GM19193 (cell line): Measurements from ENCODE around the gene C19orf47.

ENCODE experiments used
- POLR2A ChIP-seq: IDR thresholded peaks from 4 replicates; pipeline ENCODE4 v1.6.1; 2011; ENCODE audit not compliant: insufficient read depth, insufficient read length; ENCODE audit errors: extremely low read depth

Gene C19orf47

DNA sequence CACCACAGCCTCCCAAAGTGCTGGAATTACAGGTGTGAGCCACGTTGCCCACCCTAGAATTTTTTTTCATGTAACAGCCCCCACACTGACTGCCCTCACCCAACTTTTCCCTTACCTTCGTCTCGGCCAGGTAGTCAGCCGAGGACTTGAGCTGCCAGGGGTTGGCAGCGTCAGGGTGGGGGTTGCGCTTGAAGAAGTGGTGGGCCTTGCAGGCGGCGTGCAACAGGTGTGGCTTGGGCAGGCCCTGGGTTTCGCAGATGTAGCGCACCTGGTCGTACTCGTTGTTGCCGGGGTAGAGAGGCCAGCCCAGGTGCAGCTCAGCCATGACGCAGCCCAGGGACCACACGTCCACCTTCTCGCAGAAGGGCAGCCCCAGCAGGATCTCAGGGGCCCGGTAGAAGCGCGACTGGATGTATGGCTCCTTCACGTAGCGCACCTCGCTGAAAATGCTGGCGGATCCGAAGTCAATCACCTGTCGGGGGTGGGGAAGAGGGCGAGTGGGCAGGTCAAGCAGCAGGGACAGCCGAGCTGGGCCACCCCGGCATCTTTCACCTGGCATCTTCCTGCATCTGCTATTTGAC, 35.6 kb upstream of the C19orf47 start:
- TF ChIP-seq POLR2A = no peak

DNA sequence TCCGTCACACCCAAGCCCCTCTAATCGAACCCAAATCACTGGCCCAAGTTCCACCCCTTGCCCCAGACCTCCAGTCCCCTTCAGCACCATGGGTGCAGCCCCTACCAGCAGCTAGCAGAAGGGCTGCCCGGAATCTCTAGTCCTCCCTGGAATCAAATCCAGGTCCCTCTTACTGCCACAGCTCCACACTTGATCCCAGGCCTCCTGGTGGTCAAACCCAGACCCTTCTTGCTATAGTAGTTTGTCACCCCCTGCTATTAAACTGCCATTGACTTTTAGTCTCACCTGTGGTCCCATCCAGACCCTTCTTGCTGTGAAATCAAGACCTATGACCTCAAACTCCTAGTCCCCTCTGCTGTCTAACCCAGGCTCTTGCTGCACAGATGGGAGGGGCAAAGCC, 33.1 kb upstream of the C19orf47 start:
- TF ChIP-seq POLR2A = no peak

DNA sequence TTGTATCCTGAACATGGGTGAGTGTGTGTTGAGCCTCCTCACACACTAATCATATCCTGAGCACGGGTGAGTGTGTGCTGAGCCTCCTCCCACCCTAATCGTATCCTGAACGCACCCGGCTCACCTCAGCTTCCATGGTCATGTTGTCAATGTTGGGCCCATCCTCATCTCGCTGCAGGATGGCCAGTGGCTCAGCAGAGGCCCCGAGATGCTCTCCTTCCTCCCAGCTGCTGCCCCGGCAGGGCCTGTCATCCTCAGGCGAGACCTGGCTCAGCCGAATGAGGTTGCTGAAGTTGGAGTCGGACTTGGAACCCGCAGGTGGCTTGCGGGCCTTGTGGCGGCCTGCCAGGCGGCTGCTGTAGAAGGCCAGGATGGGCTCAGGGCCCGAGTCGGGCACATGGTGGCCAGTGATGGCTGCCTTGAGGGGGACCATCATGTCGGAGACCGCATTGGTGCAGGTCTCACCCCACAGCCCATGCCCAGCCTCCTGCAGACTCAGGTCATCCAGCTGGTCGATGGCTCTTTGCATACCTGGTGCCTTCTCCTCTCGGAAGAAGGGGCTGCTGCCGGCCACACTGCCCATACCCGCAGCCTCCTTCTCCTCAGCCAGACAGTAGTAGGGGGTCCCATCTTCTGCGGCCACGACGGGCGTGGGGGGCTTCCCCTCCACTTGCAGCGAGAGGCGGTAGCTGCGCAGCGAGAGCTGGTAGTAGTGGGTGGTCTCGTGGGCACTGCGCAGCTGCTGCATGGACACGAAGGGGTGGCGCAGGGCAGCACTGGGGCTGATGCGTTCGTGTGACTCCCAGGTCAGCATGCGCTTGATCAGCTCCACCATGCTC, 32.2 kb upstream of the C19orf47 start:
- no peak for TF ChIP-seq POLR2A

DNA sequence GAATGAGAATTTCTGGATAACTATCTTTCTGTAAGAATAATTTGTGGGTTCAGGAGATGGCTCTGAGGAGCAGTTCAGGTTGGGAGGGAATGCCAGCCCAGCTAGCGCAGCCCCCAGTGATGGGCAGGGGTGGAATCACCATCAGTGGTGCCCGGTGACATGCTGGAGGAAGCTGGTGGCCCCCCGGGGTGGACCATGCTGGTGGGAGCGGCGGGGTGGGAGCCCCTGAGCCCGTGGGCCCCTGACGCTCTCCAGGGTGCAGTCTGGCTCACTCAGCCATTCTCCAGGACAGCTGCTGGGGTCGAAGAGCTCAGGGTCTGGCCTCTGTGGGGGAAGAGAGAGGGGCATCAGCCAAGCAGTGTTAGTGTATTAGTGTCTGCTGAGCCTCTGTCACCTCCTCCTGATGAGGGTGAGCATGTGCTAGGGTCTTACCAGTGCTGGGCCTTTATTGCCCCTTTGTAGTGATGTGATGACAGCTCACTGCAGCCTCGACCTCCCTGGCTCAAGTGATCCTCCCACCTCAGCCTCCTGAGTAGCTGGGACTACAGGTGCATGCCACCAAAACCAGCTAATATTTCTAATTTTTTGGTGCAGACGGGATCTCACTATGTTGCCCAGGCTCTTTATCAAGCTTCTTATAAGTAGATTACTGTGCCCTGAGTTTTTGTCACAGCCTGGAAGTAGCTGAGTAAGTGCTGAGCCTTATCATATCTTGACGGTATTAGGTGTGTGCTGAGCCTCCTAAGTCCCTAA, 31.4 kb upstream of the C19orf47 start:
- no peak for TF ChIP-seq POLR2A

DNA sequence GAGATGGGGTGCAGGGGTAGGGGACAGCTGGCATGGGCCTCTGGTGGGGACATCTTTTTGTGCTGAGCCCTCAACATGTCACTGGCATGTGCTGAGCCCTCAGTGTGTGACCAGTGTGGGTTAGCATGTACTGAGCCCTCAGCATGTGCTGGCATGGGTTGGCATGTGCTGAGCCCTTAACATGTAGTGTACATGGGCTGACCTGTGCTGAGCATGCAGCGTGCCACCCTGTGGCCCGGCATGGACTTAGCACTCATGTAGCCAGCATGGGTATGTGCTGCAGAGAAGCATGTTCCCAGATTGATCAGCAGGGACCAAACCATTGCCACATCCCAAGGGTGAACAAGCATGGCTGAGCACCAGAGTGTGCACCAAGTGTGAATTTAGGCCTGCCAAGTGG, 30.3 kb upstream of the C19orf47 start:
- TF ChIP-seq POLR2A = no peak

DNA sequence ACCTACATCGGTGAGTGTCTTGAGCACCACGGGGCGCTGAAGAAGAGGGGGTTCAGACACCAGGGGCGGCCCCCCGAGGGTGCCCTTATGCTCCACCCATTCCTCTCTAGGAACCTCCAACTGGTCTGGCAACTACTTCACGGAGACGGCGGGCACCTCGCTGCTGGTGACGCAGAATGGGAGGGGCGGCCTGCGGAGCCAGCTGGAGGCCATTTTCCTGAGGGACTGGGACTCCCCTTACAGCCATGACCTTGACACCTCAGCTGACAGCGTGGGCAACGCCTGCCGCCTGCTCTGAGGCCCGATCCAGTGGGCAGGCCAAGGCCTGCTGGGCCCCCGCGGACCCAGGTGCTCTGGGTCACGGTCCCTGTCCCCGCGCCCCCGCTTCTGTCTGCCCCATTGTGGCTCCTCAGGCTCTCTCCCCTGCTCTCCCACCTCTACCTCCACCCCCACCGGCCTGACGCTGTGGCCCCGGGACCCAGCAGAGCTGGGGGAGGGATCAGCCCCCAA, 29.7 kb upstream of the C19orf47 start:
- no peak for TF ChIP-seq POLR2A

- TF ChIP-seq POLR2A = no peak
Observed at GRCh38 chr19:40376286-40376862, 28.2 kb upstream of the C19orf47 start.

DNA sequence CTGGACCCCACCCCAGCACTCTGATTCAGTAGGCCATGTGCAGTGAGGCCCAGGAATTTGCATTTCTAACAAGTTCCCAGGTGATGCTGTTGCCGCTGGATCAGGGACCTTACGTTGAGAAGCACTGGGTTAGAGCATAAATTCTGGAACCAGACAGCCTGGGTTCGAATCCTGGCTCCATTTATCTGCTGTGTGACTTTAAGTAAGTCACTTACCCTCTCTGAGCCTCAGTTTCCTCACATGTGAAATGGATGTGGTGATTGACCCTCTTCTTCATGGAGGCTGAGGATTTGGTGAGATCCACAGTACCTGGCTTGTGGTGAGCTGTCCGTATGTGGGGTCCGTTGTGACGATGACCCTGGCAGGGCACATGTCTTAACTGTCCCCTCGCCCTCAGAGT, 25.9 kb upstream of the C19orf47 start:
- no peak for TF ChIP-seq POLR2A

DNA sequence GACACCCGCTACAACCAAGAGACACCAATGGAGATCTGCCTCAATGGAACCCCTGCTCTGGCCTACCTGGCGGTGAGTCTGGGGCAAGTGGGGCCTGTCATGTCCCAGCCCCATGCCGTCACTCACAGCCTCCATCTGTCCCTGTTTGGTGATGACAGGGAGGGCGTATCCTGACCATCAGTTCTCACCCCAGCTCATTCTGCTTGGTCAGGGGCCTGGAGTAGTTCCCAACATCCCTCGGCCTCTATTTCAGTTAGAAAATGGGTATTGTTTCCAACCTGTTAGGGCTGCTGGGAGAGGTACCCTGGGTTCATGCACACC, 23.6 kb upstream of the C19orf47 start:
- TF ChIP-seq POLR2A = no peak

DNA sequence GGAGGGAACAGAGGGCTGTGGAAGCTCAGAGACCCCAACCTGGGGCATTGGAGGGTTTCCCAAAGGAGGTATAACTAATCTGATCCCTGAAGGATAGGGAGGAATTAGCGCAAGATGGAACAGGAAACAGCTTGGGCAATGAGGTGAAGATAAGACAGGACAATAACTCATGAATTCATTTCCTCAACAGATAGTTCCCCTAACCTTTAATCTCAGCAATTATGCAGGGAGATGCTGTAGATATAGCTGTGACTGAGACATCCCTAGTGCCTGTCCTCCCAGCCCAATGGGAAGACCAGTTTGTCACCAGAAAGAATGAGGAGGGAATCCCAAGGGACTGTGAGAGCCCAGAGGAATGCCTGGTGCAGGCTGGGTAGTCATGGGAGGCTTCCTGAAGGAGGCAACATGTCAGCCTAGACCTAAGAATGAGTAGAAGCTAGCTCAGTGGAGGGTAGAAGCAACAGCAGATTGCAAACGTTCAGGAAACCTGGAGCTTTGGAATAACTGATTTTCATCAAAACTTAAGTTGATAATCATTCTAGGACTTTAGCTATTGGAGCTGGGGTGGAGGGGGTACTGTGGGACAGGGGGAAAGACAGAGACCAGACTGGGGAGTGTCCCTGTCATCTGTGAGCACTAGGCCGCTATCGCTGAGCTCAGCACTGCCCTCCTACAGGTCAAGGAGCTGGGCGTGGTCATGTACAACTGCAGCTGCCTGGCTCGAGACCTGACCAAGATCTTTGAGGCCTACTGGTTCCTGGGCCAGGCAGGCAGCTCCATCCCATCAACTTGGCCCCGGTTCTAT, 23.0 kb upstream of the C19orf47 start:
- TF ChIP-seq POLR2A = no peak

GRCh38 chr19:40369797-40370196, 21.6 kb upstream of the C19orf47 start:
- TF ChIP-seq POLR2A = no peak

GRCh38 chr19:40367577-40368434, 19.6 kb upstream of the C19orf47 start:
- TF ChIP-seq POLR2A = no peak

- TF ChIP-seq POLR2A = no peak
Observed at GRCh38 chr19:40366697-40367561, 18.7 kb upstream of the C19orf47 start.
